Measurements from ENCODE around the gene FLOT1. TPM values are rescaled to one million over a fixed set of nuclear protein-coding genes. Genes with fewer than 3 reads are reported as not detected.
A peak's percentile ranks its signal among the peaks of the same experiment; 100 is the strongest.

FLOT1 gene
- total and polyA plus RNA-seq, 2 of the 4 experiments (the other 2 are of a cell fraction): 96.2 to 162 TPM

DNA sequence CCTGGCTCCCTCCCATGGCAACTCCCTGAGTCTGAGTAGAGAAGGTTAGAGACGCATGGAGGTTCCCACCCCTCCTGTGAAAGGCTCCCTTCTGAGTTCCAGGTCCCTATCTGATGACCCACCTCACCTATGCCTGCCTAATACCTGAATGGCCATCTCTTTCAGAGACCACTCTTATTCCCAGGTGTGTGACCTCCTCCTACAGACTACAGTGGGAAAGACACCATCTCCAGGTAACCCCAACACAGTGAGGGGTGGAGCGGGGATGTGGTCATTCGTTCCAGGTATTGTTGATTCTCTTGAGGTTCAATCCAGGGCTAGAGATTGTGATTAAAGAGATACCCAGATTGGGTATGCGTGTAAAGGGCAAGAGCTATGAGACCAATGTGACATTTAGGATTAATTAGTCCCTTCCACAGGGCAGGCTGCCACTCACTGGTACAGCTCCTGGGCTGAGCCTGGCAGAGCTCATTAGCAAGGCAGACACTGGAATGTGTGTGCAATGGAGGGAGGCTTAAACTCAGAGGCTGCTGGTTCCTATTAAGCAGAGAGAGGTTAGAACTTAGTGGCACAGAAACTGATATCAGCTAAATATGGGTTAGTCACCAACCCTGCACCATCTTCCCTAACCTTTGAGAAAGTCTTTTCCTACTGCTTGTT, 48.4 kb upstream of the FLOT1 start:
- H2BK120ac ChIP-seq (ENCODE audit: low read depth, low read length): peak overlapping the region; percentile 36; the same call in 1 of the 2 replicates
- POLR2A ChIA-PET (ENCODE audit: unreplicated experiment): interaction anchor here (0.6 to 1.0 kb wide), 2 partner anchors 9 to 100 kb away, joined by 3 read pairs; no protein-coding TSS in a partner anchor
- intact Hi-C loops (cut with micrococcal nuclease): no loop called here

More for the DNA sequence above, 48.4 kb upstream of the FLOT1 start:
- ATAC-seq (ENCODE audit: low read depth) (no peak), DNase-seq (no peak)
- Histone ChIP-seq H3K4me2 (ENCODE audit: low read depth, low read length) (no peak overlapping the region), H2BK5ac (ENCODE audit: low read depth, low read length, poor library complexity, severe bottlenecking) (no peak overlapping the region), H2AFZ (replicated peaks; ENCODE audit: low read length, poor library complexity) (peak overlapping the region; percentile 24), H3K9ac (ENCODE audit: low read depth, low read length) (no peak overlapping the region), H4K8ac (ENCODE audit: low read depth in 2 of 2, low read length in 2 of 2) (no peak overlapping the region), H3K9me3 (ENCODE audit: control insufficient read depth, insufficient read depth, low read length) (no peaks in the 10 kb centered on the region), H4K91ac (ENCODE audit: insufficient read depth, low read depth, low read length) (no peak overlapping the region; the same call in 1 of the 2 replicates), H3K9me1 (ENCODE audit: insufficient read depth, low read length) (peaks cover 18% of the 10 kb centered on the region), H3K4ac (ENCODE audit: low read depth, low read length) (peak overlapping the region; percentile 39), H3K23ac (ENCODE audit: low read depth, low read length) (0 out of 2 replicates have a peak overlapping the region, but pooled peaks have one; percentile 31), H3K27me3 (ENCODE audit: control insufficient read depth, insufficient read depth, low read length) (no peaks in the 10 kb centered on the region), H2BK15ac (ENCODE audit: low read depth, low read length) (peak overlapping the region; percentile 65), H3K4me1 (ENCODE audit: control insufficient read depth, insufficient read depth, low read length) (peaks cover 6% of the 10 kb centered on the region), H4K5ac (ENCODE audit: low read depth, low read length) (no peak overlapping the region), H3K27ac (ENCODE audit: insufficient read depth, low read length) (no peak overlapping the region), H2BK20ac (ENCODE audit: low read depth, low read length) (peak overlapping the region; percentile 52), H3K56ac (ENCODE audit: extremely low read depth, insufficient read depth, low read length) (no peak overlapping the region), H3K18ac (ENCODE audit: low read depth, low read length) (no peak overlapping the region), H4K20me1 (ENCODE audit: insufficient read depth, low read length) (no peaks in the 10 kb centered on the region), H3K79me1 (ENCODE audit: low read depth in 1 of 2, low read length in 2 of 2) (no peaks in the 10 kb centered on the region), H2AK5ac (ENCODE audit: low read depth, low read length) (peak overlapping the region; percentile 88), H3K36me3 (ENCODE audit: control insufficient read depth, insufficient read depth, low read length) (no peaks in the 10 kb centered on the region), H3K4me3 (ENCODE audit: insufficient read depth, low read depth, low read length) (no peak overlapping the region), H2AK9ac (replicated peaks; ENCODE audit: low read depth, low read length, poor library complexity) (peak overlapping the region; percentile 10), H3K14ac (replicated peaks; ENCODE audit: low read depth, low read length) (no peak overlapping the region; the same call in 1 of the 2 replicates)
- WGBS, 2 experiments (ENCODE audit: extremely low coverage in 2 of 2, insufficient read length in 1 of 2): no CpG with 5 or more reads among the region's 4 CpGs
- dilution Hi-C loops (cut with HindIII; ENCODE audit: low sequenced_read_pairs, unreplicated experiment): no loop called here
- no peak for TF ChIP-seq MXI1 (IDR thresholded peaks at IDR 0.05; ENCODE audit: borderline replicate concordance, low read depth, low read length)
- TF ChIP-seq CHD1 (IDR thresholded peaks at IDR 0.05; ENCODE audit: low read depth, low read length): no peak
- no peak for TF ChIP-seq RAD21 (IDR thresholded peaks at IDR 0.05; ENCODE audit: low read length)
- TF ChIP-seq NFE2L2 (IDR thresholded peaks at IDR 0.05; ENCODE audit: low read depth, low read length): no peak
- TF ChIP-seq POLR2A (IDR thresholded peaks at IDR 0.05; ENCODE audit: low read depth, low read length): no peak
- no peak for TF ChIP-seq FOS (IDR thresholded peaks at IDR 0.05; ENCODE audit: low read depth, low read length)
- TF ChIP-seq, protein P1, sequence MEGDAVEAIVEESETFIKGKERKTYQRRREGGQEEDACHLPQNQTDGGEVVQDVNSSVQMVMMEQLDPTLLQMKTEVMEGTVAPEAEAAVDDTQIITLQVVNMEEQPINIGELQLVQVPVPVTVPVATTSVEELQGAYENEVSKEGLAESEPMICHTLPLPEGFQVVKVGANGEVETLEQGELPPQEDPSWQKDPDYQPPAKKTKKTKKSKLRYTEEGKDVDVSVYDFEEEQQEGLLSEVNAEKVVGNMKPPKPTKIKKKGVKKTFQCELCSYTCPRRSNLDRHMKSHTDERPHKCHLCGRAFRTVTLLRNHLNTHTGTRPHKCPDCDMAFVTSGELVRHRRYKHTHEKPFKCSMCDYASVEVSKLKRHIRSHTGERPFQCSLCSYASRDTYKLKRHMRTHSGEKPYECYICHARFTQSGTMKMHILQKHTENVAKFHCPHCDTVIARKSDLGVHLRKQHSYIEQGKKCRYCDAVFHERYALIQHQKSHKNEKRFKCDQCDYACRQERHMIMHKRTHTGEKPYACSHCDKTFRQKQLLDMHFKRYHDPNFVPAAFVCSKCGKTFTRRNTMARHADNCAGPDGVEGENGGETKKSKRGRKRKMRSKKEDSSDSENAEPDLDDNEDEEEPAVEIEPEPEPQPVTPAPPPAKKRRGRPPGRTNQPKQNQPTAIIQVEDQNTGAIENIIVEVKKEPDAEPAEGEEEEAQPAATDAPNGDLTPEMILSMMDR (conservative IDR thresholded peaks at IDR 0.05; ENCODE audit: low read depth, low read length): no peak
- TF ChIP-seq RCOR1 (IDR thresholded peaks at IDR 0.05; ENCODE audit: insufficient replicate concordance, low read length): no peak
- TF ChIP-seq CEBPB (IDR thresholded peaks at IDR 0.05; ENCODE audit: low read depth, low read length): no peak
- TF ChIP-seq, protein P2, sequence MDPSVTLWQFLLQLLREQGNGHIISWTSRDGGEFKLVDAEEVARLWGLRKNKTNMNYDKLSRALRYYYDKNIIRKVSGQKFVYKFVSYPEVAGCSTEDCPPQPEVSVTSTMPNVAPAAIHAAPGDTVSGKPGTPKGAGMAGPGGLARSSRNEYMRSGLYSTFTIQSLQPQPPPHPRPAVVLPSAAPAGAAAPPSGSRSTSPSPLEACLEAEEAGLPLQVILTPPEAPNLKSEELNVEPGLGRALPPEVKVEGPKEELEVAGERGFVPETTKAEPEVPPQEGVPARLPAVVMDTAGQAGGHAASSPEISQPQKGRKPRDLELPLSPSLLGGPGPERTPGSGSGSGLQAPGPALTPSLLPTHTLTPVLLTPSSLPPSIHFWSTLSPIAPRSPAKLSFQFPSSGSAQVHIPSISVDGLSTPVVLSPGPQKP (IDR thresholded peaks at IDR 0.05; ENCODE audit: borderline replicate concordance, low read depth, low read length): no peak
- CTCF ChIA-PET: interaction anchor here (0.7 kb wide), 1 partner anchor 31 kb away, joined by 3 read pairs; no protein-coding TSS in a partner anchor
- no TSS peak for BruUV-seq (replicated peaks)
- in situ Hi-C loops (cut with MboI; ENCODE audit: low sequenced_read_pairs): no loop called here
